Activated CD4-positive, alpha-beta T cell treated with anti-CD3 and anti-CD28 coated beads for 36 hours (primary cell): Measurements from ENCODE around the gene CRYBA2. TPM values are rescaled to one million over a fixed set of nuclear protein-coding genes. Genes with fewer than 3 reads are reported as not detected.

Experiments
- ATAC-seq: fragments of 200-7000 bp; cut with Tn5 transposase; one replicate; pipeline ENCODE4 v1.10.0; 2021; ENCODE audit warnings: mild to moderate bottlenecking, moderate library complexity
- CTCF ChIA-PET: fragments of 350-600 bp; sonication (Branson Sonifier 250); formaldehyde crosslinking; loops from one replicate; lab custom pipeline; 2021; ENCODE audit warnings: antibody characterized with exemption; lab: Charles Lee
- POLR2A ChIA-PET: fragments of 350-600 bp; sonication (Branson Sonifier 250); formaldehyde crosslinking; loops from one replicate; lab custom pipeline; 2021; ENCODE audit warnings: antibody characterized with exemption, inconsistent platforms; lab: Charles Lee
- DNase-seq: peaks from one replicate; pipeline ENCODE4 v3.0.0-alpha.2; 2020
- H3K27ac Mint-ChIP-seq: one replicate; pipeline ENCODE4 v1.8.0; 2021; ENCODE audit warnings: mixed read lengths
- H3K27me3 Mint-ChIP-seq: one replicate; pipeline ENCODE4 v1.8.0; 2021; ENCODE audit warnings: mixed read lengths
- H3K36me3 Mint-ChIP-seq: one replicate; pipeline ENCODE4 v1.8.0; 2021; ENCODE audit warnings: low read depth, mixed read lengths
- H3K4me1 Mint-ChIP-seq: one replicate; pipeline ENCODE4 v1.8.0; 2021; ENCODE audit warnings: mixed read lengths
- H3K4me3 Mint-ChIP-seq: one replicate; pipeline ENCODE4 v1.8.0; 2021; ENCODE audit warnings: mild to moderate bottlenecking, moderate library complexity, mixed read lengths
- H3K9me3 Mint-ChIP-seq: one replicate; pipeline ENCODE4 v1.8.0; 2021; ENCODE audit warnings: low read depth, mixed read lengths
- intact Hi-C, 2 experiments: fragments of 100-400 bp; cut with DNase I in 1 of 2; cut with micrococcal nuclease in 1 of 2; formaldehyde crosslinking; loops; one replicate each; pipeline versions ENCODE4 v1.14.2 to v1.15.1; 2022 to 2024; cut with DNase I, micrococcal nuclease
- microRNA-seq: library from miRNA; unstranded; fragments of <30 nt; microRNA quantifications from one replicate; pipeline ENCODE4 v1.2.0, GENCODE V29; 2021; ENCODE audit warnings: borderline replicate concordance
- total RNA-seq, 2 experiments: library from RNA; stranded (reverse); gene quantifications; one replicate each; pipeline ENCODE4 v1.2.3, GENCODE V29; 2021

CRYBA2 gene
- total RNA-seq, 2 experiments from 2014 or later = not detected

DNA sequence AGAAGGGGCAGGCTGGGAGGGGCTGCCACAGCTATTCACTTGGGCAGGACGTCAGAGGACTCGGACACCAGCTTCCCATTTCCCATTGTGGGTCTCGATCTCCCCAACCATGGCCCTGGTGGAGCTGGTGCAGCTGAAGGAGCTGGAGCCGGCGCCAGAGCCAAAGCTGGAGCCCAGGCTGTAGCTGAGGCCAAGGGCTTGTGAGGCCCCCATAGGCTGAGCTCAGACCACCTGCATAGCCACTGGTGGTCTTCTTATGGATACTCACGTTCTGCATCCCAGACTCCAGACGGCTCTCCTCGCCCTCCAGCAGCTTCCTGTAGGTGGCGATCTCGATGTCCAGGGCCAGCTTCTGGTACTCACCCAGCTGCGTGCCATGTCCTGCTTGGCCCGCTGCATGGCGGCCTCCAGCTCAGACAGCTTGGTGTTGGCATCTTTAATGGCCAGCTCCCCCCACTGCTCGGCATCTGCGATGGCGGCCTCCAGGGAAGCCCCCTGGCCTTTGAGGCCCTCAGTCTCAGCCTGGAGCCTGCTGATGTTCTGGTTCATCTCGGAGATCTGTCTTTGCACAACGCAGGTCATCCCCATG lies 39.8 kb downstream of the CRYBA2 start:
- Mint-ChIP-seq H3K36me3 (no peaks in the 10 kb centered on the region), H3K4me3 (no peak overlapping the region), H3K9me3 (no peaks in the 10 kb centered on the region), H3K27ac (no peak overlapping the region), H3K27me3 (peaks cover 44% of the 10 kb centered on the region), H3K4me1 (no peaks in the 10 kb centered on the region)
- DNase-seq (no peak), ATAC-seq (no peak)
- intact Hi-C loops = no loop called here
- CTCF ChIA-PET = interaction anchor here (0.7 to 1.3 kb wide), 5 partner anchors 9 to 76 kb away, joined by 3 to 4 read pairs (median 3); no protein-coding TSS in a partner anchor
- POLR2A ChIA-PET = no interaction called here

DNA sequence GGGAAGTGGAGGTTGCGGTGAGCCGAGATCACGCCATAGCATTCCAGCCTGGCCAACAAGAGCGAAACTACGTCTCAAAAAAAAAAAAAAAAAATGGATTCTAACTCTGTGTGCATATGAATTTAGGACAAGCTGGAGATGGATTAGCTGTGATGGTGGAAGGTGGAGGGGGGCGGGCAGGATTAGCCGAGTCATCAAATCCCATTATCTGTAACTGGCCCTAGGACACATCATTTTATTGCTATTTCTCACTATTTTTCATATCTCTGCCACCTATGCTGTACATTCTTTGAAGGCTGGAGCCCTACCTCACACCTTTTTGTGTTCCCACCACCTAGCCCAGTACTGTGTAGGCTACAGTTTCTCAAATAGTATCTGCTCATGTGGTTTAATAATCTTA lies 41.1 kb downstream of the CRYBA2 start:
- CTCF ChIA-PET = interaction anchor here (0.6 to 1.3 kb wide), 2 partner anchors 78 to 1177 kb away, joined by 3 to 4 read pairs; no protein-coding TSS in a partner anchor
- Mint-ChIP-seq H3K9me3 (no peaks in the 10 kb centered on the region), H3K27ac (no peak overlapping the region), H3K4me1 (no peaks in the 10 kb centered on the region), H3K36me3 (no peaks in the 10 kb centered on the region), H3K4me3 (no peak overlapping the region), H3K27me3 (peaks cover 35% of the 10 kb centered on the region)
- DNase-seq = no peak
- no peak for ATAC-seq
- intact Hi-C loops = no loop called here
- POLR2A ChIA-PET = no interaction called here

DNA sequence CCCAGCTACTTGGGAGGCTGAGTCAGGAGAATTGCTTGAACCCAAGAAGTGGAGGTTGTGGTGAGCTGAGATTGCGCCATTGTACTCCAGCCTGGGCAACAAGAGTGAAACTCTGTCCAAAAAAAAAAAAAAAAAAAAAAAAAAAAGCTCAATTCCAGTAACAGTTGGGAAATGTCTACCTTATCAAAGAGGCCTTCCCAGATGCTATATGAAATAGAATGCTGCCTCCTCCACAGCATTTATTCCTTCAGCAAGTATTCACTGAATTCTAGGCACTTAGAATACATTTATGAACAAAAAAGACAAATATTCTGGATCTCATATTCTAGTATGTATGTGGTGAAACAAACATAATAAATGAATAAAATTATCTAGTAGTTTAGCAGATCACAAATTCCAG lies 46.6 kb downstream of the CRYBA2 start:
- Mint-ChIP-seq H3K4me3 (no peak overlapping the region), H3K36me3 (no peaks in the 10 kb centered on the region), H3K4me1 (no peaks in the 10 kb centered on the region), H3K27ac (no peak overlapping the region), H3K9me3 (no peaks in the 10 kb centered on the region), H3K27me3 (peaks cover 38% of the 10 kb centered on the region)
- ATAC-seq (no peak), DNase-seq (no peak)
- ChIA-PET CTCF (no interaction called here), POLR2A (no interaction called here)
- intact Hi-C loops = no loop called here

DNA sequence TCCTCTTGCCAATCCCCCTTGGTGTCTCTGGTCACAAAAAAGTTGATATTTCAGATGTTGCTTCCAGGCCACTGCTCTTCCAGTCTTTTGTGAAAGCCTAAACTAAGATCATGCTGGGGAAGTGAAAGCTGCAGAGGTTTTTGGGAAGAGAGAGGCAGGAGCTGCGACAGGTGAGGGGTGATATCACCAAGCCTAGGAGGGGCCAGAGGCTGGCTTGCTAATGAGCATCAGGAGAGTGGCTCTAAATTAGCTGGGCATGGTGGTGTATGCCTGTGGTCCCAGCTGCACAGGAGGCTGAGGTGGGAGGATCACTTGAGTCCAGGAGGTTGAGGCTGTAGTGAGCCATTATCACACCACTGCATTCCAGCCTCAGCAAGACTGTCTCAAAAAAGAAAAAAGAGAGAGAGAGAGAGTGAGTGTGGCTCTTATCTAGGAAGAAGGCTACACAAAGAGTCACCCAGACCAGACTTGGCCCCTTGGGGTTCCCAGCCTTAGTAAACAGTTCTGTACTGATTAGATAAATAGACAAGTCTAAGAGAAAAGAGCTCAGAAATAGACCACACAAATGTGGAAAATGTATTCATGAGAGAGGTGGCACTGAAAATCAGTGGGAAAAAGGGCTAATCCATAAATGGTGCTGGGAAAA lies 48.3 kb downstream of the CRYBA2 start:
- no peaks in the 10 kb centered on the region for H3K9me3 Mint-ChIP-seq
- ATAC-seq = no peak
- H3K27me3 Mint-ChIP-seq = peaks cover 35% of the 10 kb centered on the region

More for the DNA sequence above, 48.3 kb downstream of the CRYBA2 start:
- intact Hi-C loops = no loop called here
- H3K27ac Mint-ChIP-seq = no peak overlapping the region
- H3K4me3 Mint-ChIP-seq = no peak overlapping the region
- ChIA-PET CTCF (interaction anchor here (0.6 to 1.1 kb wide), 2 partner anchors 9 to 108 kb away, joined by 3 read pairs; no protein-coding TSS in a partner anchor), POLR2A (no interaction called here)
- DNase-seq = no peak
- H3K36me3 Mint-ChIP-seq = no peaks in the 10 kb centered on the region
- no peaks in the 10 kb centered on the region for H3K4me1 Mint-ChIP-seq

Small RNA genes within 50 kb of the gene (microRNA-seq; reads per million reads assigned to microRNA genes)
- gene MIR375 = 5.3 reads per million, percentile 16 among the genes with 10 or more reads in this experiment

Other genes starting within 250 kb of the CRYBA2 start
- gene CYP27A1, start 211.3 kb downstream of the CRYBA2 start, total RNA-seq = under 1 TPM; 0.12 to 0.16 TPM
- gene PRKAG3, start 161.6 kb downstream of the CRYBA2 start, total RNA-seq = not detected
- under 1 TPM in 1 of 2 experiments, not detected in 1; 0.30 TPM for gene WNT6, start 133.6 kb downstream of the CRYBA2 start, total RNA-seq
- 1 to 10 TPM; 5.4 to 6.0 TPM for gene WNT10A, start 112.6 kb downstream of the CRYBA2 start, total RNA-seq
- gene CDK5R2, start 33.8 kb downstream of the CRYBA2 start, total RNA-seq = not detected
- gene FEV, start 8.2 kb downstream of the CRYBA2 start, total RNA-seq = not detected
- not detected for gene CFAP65, start 48.1 kb upstream of the CRYBA2 start, total RNA-seq
- gene IHH, start 67.5 kb upstream of the CRYBA2 start, total RNA-seq = under 1 TPM in 1 of 2 experiments, not detected in 1; 0.12 TPM
- gene NHEJ1, start 167.4 kb upstream of the CRYBA2 start, total RNA-seq = 10 to 100 TPM; 20.7 to 23.8 TPM
- 1 to 10 TPM; 1.2 to 1.9 TPM for gene SLC23A3, start 176.6 kb upstream of the CRYBA2 start, total RNA-seq
- 10 to 100 TPM; 38.7 to 41.4 TPM for gene CNPPD1, start 183.5 kb upstream of the CRYBA2 start, total RNA-seq
- 10 to 100 TPM; 58.8 to 70.1 TPM for gene RETREG2, start 184.9 kb upstream of the CRYBA2 start, total RNA-seq
- 10 to 100 TPM; 21.5 to 27.6 TPM for gene ZFAND2B, start 213.4 kb upstream of the CRYBA2 start, total RNA-seq
- 10 to 100 TPM; 18.2 to 21.9 TPM for gene ABCB6, start 225.5 kb upstream of the CRYBA2 start, total RNA-seq
- 10 to 100 TPM; 43.5 to 45.6 TPM for gene ATG9A, start 236.2 kb upstream of the CRYBA2 start, total RNA-seq
- gene ANKZF1, start 236.4 kb upstream of the CRYBA2 start, total RNA-seq = 100 to 1,000 TPM; 140 to 166 TPM